Brain microvascular endothelial cell (primary cell): ENCODE data around the gene TNNT1.
A peak's percentile ranks its signal among the peaks of the same experiment; 100 is the strongest.
"Not testable (repeated sequence)": the region's sequence is repeated elsewhere in the genome, so short reads cannot be mapped to it uniquely, and the experiment has no call there.

Source experiments
- DNase-seq: peaks from one replicate; pipeline ENCODE4 v3.0.0-alpha.2; 2020
- H3K27ac ChIP-seq: fragments of 250-450 bp; sonication (Bioruptor Pico); 2 replicates; pipeline ENCODE4 v1.5.1; 2020; ENCODE audit warnings: mild to moderate bottlenecking, moderate library complexity
- H3K27me3 ChIP-seq: fragments of 250-450 bp; sonication (Bioruptor Pico); replicated peaks from 2 replicates; pipeline ENCODE4 v1.5.1; 2020; ENCODE audit warnings: mild to moderate bottlenecking
- H3K36me3 ChIP-seq: fragments of 250-450 bp; sonication (Bioruptor Pico); replicated peaks from 2 replicates; pipeline ENCODE4 v1.5.1; 2020; ENCODE audit warnings: mild to moderate bottlenecking
- H3K4me3 ChIP-seq: 2 replicates; pipeline ENCODE4 v1.5.1; 2011; ENCODE audit warnings: low read depth, mild to moderate bottlenecking, control low read depth, low read length, moderate library complexity
- CTCF ChIP-seq: IDR thresholded peaks from 2 replicates; pipeline ENCODE4 v1.5.1; 2011; ENCODE audit warnings: low read depth, mild to moderate bottlenecking, moderate library complexity, low read length, control low read depth, inconsistent platforms; ENCODE audit errors: missing control alignments
- in situ Hi-C: cut with HindIII; loops from 2 replicates; pipeline ENCODE4 v1.10.0; 2017; ENCODE audit warnings: low sequenced_read_pairs, low pct_ligation_motif_present

TNNT1 gene

GRCh38 chr19:55112777-55113569, 36.0 kb downstream of the TNNT1 start:
- Histone ChIP-seq H3K27me3 (no peaks in the 10 kb centered on the region), H3K36me3 (peaks cover 4% of the 10 kb centered on the region), H3K27ac (peak overlapping the region; percentile 46), H3K4me3 (no peak overlapping the region)
- TF ChIP-seq CTCF, result peak; percentile 11
- in situ Hi-C loops, result loop anchor here (10.0 kb wide), 1 partner anchor 62 kb away; no protein-coding TSS in a partner anchor
- DNase-seq, result no peak

- H3K27ac ChIP-seq, result no peak overlapping the region
- no peaks in the 10 kb centered on the region for H3K27me3 ChIP-seq
- no peak for DNase-seq
- in situ Hi-C loops, result loop anchor here (10.0 kb wide), 1 partner anchor 62 kb away; no protein-coding TSS in a partner anchor
- no peak for TF ChIP-seq CTCF
- peaks cover 4% of the 10 kb centered on the region for H3K36me3 ChIP-seq
- no peak overlapping the region for H3K4me3 ChIP-seq
Measured at GRCh38 chr19:55112246-55112776, 36.7 kb downstream of the TNNT1 start.

GRCh38 chr19:55111238-55111831, 37.7 kb downstream of the TNNT1 start:
- DNase-seq, result no peak
- no peak overlapping the region for H3K27ac ChIP-seq
- H3K27me3 ChIP-seq, result no peaks in the 10 kb centered on the region
- peaks cover 7% of the 10 kb centered on the region for H3K36me3 ChIP-seq
- H3K4me3 ChIP-seq, result no peak overlapping the region
- in situ Hi-C loops, result loop anchor here (10.0 kb wide), 1 partner anchor 63 kb away; no protein-coding TSS in a partner anchor
- TF ChIP-seq CTCF, result no peak

DNA sequence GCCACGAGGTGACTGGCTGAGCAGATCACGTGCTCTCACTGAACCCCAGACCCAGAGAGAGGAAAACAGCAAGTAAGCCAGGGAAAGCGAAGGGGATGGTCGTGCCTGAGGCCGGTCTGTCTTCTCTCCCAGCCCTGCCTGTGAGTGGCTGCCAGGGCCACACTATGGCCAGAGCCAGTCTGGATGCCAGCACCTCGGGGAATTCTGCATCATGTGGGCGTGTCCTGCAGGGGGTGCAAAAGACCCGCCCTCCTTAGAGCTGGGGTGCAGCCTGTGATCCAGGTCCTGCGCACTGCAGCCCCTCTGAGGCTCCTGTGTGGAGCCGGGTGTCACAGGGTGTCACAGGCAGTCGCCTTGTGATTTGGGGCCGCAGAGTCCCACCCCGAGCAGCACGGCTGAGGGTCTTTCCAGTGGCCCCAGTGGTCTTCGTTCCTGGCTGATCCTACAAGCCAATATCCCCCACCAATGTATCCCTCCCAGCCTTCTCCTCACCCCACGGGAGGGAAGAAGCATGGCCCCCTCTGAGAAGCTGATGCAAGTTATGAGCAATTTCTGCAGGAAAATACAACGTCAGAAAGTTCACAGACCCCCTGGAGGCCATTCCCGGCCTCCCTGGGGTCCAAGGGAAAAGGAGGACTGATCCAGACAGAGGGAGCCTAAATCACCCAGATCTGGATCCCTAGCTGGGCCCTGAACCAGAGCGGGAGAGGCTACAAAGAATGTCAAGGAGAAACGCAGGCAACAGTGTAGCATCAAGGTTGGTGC, 39.3 kb downstream of the TNNT1 start:
- Histone ChIP-seq H3K36me3 (peaks cover 7% of the 10 kb centered on the region), H3K27me3 (no peaks in the 10 kb centered on the region), H3K4me3 (no peak overlapping the region), H3K27ac (no peak overlapping the region)
- no peak for TF ChIP-seq CTCF
- DNase-seq, result no peak
- in situ Hi-C loops, result loop anchor here (10.0 kb wide), 1 partner anchor 65 kb away; no protein-coding TSS in a partner anchor

DNA sequence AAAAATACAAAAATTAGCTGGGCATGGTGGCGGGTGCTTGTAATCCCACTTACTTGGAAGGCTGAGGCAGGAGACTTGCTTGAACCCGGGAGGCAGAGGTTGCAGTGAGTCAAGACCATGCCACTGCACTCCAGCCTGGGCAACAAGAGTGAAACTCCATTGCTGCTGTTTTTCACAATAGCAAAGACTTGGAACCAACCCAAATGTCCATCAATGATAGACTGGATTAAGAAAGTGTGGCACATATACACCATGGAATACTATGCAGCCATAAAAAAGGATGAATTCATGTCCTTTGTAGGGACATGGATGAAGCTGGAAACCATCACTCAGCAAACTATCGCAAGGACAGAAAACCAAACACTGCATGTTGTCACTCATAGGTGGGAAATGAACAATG, 41.8 kb downstream of the TNNT1 start:
- H3K27me3 ChIP-seq, H3K4me3 ChIP-seq, in situ Hi-C loops, H3K27ac ChIP-seq, DNase-seq: not testable (repeated sequence)
- peaks cover 16% of the 10 kb centered on the region for H3K36me3 ChIP-seq

DNA sequence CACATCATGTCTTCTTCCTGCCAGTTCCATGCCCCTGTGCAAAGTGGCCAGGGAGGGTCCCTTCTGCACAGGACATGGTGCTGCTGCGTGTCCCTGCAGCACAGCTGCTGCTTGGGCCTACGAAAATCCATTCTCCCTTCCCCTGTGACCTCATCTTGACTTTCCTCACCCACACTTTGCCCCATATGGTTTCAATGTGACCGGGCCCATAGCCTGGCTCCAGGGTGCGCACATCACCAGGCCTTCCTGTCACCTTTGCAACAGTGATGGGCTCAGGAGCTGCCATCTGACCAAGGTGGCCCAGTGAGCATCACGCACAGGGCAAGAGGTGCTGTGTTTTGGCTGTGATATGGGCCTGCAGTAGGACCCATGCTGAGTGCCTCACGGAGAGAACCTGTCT, 42.4 kb downstream of the TNNT1 start:
- no peak overlapping the region for H3K27ac ChIP-seq
- no peak for DNase-seq
- no peaks in the 10 kb centered on the region for H3K27me3 ChIP-seq
- peaks cover 21% of the 10 kb centered on the region for H3K36me3 ChIP-seq
- no peak overlapping the region for H3K4me3 ChIP-seq
- no peak for TF ChIP-seq CTCF
- in situ Hi-C loops, result no loop called here
